GM19099 (cell line): Measurements from ENCODE around the gene SKA2.

Experiments used
- POLR2A ChIP-seq: IDR thresholded peaks from 3 replicates; pipeline ENCODE4 v1.6.1; 2011; ENCODE audit warnings: low read depth; ENCODE audit not compliant: insufficient read length; ENCODE audit errors: extremely low read depth

The SKA2 gene

GRCh38 chr17:59069856-59070255 is 85.1 kb downstream of the SKA2 start:
- no peak for TF ChIP-seq POLR2A

GRCh38 chr17:59067756-59068155 is 87.2 kb downstream of the SKA2 start:
- TF ChIP-seq POLR2A = no peak

GRCh38 chr17:59067340-59067739 is 87.6 kb downstream of the SKA2 start:
- no peak for TF ChIP-seq POLR2A

- TF ChIP-seq POLR2A = no peak
Observed at GRCh38 chr17:59062509-59062908, 92.5 kb downstream of the SKA2 start.
